SKM-1 treated with dmso at 0.1 percent for 144 hours (cell line): Measurements from ENCODE around the gene TIMP3.
"Not testable (repeated sequence)": the region's sequence is repeated elsewhere in the genome, so short reads cannot be mapped to it uniquely, and the experiment has no call there.

Source experiments
- DNase-seq: peaks from one replicate; lab custom pipeline; 2025; ENCODE audit not compliant: unreplicated experiment; lab: John Stamatoyannopoulos, UW

Gene TIMP3

DNA sequence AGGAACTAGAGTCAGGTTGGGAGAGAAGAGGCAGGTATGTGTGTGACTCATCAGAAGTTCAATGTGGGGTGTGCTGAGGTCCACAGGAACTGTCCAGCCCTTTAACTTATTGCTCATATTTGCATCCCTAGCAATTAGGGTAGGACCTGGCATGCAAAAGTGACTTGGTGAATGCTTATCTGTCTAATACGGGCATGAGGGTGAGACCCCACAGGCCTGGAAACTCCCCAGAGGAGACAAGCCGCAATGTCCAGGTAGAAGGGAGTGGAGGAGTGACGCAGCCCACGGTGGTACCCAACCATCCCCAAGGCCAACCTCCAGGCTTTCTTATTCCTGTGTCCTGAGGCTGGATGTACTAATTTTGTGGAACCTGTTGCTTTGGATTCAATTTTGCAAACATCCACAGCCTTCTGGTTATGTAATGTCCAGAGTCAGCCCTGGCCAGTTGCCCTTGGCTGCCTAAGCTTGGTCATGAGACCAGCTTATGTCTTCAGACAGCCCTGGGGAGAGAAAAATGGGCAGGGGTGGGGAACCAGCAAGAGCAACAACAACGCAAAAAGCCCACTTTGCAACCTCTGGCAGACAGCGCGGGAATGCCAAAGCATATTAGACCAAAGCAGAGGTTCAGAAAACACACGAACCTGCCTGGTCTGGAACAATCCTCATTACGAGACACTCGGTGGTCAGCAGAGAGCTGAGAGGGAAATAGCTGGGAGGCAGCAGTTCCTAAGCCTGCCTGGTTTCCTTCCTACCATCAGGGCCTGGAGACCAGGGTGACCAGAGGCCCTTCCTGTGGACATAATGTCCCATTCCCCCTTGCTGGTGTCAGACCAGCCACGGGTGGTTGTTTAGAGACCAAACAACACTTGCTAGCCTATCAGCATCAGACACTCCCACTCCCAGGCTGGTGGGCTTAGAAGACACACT is 49.3 kb downstream of the TIMP3 start:
- DNase-seq = no peak

DNA sequence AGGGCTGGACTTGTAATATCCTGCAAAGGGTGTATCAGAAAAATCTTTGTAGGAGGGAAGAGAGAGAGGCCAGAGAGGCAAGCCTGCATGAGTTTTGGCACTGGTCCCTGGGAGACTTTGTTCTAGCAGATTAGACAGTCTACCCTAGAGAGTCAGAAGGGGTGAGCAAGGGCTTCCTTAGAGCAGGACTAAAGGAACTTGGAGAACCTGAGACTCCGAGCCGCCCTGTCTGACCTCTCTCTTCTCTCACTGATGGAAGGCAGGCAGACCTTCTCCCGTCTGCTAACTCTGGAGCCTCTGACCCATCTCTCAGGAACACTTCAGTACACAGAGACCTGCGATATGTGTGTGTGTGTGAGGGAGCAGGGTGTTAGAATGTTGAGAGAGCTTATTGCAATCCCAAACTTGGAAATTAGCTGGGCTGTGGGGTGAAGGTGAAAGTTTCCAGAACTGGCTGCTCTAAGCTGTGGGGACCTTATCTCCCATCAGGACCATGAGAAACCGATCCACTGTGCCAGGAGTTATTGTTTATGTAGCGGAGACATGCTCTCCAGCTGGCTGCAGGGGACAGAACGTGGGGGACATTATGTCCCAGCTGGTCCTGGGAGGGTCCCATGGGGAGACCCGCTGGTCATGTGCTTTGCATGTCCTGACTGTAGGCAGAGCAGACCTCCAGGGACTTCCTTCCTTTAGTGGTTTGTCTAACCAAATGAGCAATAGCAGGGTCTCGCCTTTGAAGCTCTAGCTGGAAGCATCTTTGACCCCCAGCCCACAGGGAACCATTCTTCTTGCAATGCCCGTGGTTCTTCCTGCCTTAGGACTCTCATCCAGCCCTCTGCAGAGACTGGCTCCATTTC is 51.1 kb downstream of the TIMP3 start:
- DNase-seq = no peak

DNA sequence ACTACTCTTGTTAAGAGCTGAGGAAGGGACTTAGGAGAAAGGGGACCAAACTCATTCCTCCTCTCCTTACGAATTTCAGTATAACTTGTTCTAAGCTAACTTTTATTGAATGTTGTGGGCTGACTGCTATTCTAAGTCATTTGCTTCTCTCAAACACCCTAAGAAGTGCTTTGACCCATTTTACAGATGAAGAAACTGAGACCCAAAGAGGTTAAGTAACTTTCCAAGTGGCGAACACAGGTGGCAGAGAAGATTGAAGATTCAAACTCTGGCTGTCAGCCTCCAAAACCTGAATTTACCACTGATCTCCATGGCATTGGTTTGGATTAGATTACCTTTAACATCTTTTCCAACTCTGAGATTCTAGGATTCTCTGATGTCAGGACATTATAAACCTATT is 52.2 kb downstream of the TIMP3 start:
- no peak for DNase-seq

DNA sequence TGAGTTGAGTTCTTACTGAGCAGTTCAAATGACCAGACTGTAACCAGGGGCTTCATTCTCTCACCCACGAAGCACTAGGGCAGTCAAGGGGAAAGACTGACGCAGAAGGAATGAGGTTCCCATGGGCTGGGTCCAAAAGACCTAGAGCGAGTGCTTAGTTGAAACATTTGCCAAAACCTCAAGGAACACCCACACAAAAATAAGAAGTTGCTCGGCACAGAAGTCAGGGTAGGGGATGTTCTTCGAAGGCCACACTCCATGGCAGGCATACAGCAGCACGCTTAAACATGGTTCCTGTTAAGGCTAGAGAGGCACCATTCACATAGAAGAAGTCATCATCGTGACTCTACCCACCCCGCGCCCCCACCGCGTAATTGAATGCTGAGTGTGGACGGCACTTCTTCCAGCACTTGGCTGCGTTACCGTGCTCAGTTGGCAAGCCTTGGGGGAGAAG is 52.9 kb downstream of the TIMP3 start:
- DNase-seq = no peak

DNA sequence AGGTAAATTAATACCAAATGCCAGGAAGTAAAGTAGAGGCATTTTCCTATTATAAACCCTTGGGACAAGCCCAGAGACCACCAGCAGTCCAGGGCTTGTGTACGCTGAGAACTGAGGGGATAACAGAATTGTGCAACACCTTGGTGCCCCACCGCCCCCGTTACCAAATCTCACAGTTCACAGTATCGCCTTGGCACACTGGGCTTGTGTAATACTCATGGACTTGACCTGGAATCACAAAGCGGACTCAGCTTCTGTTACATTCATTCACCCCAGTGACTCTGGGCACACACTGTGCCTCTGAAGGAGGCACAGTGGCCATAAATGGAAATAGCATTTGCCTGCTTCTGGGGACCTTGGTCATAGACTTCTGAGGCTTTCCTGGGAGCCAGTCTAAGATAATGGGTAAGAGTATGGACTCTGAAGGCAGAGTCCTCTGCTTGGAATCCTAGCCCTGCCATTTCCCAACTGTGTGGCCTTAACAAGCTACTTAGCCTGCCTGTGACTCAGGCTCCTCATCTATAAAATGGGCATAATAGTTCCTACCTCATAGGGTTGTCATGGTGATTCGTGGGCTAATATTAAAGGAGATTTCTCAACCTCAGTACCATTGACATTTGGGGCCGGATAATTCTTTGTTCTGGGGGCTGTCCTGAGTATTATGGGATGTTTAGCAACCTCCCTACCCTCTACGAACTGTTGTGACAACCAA is 53.7 kb downstream of the TIMP3 start:
- no peak for DNase-seq

DNA sequence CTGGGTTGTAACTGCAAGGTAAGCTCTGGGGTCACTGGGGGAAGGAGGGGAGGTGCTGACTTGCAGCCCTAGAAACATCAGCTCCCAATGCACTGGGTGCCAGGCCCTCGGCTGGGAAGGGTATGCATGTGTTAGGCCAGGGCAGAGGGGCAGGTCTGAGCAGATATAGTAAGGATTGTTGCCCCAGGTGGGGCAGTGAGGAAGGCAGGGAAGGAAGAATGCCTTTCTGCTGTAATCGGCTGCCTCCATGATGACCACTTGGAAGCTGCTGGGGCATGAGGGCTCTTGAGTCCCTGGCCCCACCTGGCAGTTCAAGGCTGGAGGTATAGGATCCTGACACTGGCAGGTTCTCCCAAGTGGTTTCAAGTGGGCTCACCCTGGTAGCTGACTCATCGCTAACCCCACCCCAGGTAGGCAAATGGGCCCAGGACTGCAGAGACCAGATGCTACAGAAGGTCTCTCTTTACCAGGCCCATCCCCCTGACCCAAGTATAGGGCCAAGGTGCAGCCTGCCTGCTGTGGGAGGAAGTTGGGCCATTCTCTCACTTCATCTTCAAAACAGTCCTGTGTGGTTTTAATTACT is 56.7 kb downstream of the TIMP3 start:
- DNase-seq = no peak

DNA sequence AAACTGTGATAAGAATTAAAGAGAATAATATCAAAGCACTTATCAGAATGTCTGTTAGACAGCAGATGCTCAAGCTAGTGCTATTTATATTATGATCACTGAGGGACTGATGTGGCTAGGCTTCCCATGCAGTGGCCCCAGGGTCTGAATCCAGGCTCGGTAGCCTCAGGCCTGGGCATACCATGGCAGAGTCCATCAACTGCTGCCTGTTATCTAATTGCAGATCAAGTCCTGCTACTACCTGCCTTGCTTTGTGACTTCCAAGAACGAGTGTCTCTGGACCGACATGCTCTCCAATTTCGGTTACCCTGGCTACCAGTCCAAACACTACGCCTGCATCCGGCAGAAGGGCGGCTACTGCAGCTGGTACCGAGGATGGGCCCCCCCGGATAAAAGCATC is 57.5 kb downstream of the TIMP3 start:
- no peak for DNase-seq

DNA sequence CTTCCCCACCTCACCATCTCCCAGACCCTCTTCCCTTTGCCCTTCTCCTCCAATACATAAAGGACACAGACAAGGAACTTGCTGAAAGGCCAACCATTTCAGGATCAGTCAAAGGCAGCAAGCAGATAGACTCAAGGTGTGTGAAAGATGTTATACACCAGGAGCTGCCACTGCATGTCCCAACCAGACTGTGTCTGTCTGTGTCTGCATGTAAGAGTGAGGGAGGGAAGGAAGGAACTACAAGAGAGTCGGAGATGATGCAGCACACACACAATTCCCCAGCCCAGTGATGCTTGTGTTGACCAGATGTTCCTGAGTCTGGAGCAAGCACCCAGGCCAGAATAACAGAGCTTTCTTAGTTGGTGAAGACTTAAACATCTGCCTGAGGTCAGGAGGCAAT is 58.2 kb downstream of the TIMP3 start:
- no peak for DNase-seq

DNA sequence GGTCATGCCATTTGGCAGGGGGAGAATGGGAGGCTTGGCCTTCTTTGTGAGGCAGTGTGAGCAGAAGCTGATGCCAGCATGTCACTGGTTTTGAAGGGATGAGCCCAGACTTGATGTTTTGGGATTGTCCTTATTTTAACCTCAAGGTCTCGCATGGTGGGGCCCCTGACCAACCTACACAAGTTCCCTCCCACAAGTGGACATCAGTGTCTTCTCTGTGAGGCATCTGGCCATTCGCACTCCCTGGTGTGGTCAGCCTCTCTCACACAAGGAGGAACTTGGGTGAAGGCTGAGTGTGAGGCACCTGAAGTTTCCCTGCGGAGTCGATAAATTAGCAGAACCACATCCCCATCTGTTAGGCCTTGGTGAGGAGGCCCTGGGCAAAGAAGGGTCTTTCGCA is 59.8 kb downstream of the TIMP3 start:
- DNase-seq = no peak

DNA sequence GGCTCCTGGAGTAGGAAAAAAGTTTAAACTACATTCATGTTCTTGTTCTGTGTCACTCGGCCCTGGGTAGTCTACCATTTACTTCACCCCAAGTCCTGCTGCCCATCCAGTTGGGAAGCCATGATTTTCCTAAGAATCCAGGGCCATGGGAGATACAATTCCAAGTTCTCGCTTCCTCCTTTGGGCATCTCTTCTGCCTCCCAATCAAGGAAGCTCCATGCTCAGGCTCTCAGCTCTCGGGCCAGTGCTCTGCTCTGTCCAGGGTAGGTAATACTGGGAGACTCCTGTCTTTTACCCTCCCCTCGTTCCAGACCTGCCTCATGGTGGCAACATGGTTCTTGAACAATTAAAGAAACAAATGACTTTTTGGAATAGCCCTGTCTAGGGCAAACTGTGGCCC is 60.6 kb downstream of the TIMP3 start:
- DNase-seq = no peak

DNA sequence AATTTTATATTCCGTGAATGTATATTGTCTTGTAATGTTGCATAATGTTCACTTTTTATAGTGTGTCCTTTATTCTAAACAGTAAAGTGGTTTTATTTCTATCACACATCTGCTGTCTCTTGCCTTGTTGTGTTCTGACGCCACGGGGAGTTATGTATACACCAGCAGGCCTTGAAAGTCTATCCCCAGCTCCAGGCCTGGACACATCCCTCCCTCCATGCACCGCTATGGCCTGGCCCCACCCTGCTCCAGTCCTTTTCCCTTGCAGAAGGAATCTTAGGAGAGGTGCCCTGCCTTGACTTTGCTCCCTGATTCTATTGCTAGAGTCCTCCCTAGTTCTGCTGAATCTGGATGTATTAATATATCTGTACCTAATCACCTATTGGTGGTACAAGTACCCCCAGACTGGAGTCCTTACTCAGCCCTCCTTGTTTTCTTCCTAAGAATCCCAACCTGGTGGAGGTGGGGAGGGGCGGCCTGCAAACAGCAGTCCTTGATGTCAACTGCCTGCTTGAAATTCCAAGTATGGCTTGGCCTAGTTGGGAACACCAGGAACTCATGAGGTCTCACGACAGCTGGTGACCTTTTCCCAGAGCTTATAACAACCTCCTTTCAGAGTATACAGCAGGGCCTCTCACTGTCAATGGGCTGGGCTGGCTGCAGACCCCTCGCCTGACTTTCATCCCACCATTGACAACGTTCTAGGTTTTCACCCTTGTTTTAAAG is 61.6 kb downstream of the TIMP3 start:
- no peak for DNase-seq

DNA sequence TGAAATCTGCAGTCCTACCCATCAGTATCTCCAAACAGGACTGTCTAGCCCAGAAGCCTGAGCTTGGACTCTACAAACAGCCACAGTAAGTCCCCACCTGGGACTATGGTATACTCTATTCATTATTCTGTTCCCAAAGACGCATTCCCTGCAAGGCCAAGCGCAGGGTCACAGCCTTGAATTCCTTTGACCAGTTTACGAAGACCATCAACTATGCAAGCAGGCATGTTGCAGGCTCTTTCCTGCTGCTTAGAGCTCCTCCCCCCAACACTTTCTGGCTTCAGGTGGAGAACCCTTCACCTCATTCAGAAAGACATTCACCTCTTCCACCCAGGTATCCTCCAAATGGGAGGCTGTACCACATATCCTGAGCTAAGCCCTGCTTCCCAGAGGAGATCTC is 62.5 kb downstream of the TIMP3 start:
- no peak for DNase-seq

DNA sequence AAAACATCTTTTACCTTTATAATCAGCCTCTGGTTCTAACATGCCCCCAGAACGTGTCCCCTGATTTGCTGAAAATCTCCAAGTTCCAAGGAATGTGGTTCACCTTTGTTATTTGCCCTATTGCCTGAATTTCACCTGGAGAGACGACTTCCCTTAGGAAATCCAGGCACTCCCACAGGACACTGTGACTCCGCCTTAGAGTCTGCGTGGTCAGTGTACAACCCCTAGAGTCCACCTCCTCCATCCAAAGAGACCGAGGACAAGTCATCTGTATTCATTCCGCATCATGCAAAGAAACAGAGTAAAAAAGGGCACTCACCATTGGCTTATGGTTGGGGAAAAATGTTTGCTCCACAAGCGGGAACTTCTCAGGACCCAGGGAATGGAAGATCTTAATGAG is 63.1 kb downstream of the TIMP3 start:
- DNase-seq = no peak

DNA sequence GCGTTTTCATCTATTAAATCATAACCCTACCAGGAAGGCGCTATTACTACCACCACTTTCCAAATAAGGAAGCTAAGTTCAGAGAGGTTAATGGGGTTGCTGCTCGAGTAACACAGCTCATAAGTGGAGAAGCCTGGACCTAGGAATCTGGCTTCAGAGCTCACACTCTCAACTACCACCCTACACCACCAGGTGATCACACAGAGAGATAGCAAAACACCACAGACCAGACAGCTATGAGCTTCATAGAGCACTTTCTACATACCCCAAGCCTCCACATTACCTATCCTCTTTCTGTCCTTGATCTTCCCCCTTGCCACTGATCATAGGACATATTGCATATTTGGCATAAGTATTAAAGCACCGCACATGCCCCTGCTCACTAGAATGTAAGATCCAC is 65.4 kb downstream of the TIMP3 start:
- DNase-seq = no peak

DNA sequence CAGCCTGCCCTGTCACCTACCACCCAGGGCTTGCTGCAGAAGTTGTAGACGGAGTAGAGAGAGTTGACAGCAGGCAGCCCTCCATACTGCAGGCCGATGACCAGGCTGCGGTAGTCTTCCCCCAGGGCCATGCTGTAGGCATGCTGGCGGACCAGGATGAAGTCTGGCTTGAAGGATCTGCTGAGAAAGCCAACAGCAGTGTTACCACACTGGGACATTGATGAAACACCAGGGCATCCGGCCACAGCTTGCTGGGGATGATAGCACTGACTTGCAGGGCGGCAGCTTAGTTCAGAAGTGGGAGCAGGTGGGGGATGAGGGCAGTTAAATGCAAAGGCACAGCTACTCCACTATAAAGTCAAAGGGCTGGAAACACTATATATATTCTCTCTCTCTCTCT is 67.4 kb downstream of the TIMP3 start:
- no peak for DNase-seq

DNA sequence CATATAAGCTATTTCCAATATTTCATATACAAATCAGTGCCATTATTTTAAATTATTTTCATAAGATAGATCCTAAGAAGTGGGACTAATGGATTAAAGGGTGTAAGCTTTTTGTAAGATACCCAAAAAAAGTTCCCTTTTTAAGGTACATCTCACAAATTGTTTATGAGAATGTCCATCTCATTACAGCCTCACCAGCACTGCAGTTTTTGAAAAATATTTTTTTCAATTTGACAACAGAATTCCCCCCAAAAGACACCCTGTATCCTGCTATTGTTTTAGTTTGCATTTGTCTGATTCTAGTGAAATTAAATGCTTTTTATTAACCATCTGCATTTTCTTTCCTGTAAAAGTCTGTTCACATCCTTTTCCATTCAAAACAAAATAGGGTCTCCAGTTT is 69.0 kb downstream of the TIMP3 start:
- no peak for DNase-seq

DNA sequence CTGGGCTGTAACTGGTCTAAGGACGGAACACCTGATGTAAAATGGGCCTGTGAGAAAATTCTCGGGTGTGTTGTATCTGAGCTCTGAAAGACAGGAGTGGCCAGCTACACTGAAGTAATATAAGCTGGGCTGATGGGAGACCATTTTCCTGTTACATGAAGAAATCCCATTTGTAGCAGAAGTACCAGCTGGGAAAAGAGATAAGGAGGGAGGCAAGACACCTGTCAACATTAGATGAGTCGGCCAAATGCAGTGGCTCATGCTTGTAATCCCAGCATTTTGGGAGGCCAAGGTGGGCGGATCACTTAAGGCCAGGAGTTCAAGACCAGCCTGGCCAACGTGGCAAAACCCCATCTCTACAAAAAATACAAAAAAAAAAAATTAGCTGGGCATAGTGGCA is 72.1 kb downstream of the TIMP3 start:
- not testable (repeated sequence) for DNase-seq

DNA sequence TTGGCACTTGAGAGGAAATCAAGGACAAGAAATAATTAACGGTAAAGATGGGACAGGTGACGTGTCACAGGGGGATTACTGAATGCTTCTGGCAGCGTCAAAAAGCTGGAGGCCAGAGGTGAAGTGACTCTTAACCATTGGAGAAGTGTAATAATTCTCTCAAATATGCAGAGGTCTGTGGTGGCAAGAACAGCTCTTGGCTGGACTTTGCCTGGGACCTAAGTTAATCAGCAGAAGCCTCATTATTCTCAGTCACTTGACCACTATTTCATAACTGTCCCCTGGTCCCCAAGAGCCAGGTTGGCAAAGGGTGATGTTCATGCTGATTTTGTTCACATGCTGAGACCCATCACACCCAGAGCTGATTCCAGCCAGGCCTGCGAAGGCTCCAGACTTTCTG is 72.9 kb downstream of the TIMP3 start:
- DNase-seq = no peak

DNA sequence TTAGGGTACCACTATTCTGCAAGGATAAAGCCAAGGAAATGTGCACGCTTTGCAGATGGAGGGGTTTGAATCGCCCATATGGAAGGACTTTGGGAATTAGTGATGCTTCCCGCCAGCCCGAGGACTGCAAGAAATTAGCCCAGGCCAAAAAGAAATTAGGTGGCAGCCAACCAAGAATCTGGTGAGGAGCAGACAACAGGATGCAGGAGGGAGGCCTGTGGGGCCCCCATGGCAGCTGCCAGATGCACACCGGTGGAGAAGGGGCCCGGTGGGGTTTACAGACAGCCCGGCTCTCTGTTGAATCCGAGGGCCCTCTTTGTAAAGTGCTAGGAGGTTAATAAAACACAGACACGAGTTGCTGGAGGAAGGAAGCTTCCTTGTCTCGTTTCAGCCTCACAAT is 73.5 kb downstream of the TIMP3 start:
- no peak for DNase-seq

DNA sequence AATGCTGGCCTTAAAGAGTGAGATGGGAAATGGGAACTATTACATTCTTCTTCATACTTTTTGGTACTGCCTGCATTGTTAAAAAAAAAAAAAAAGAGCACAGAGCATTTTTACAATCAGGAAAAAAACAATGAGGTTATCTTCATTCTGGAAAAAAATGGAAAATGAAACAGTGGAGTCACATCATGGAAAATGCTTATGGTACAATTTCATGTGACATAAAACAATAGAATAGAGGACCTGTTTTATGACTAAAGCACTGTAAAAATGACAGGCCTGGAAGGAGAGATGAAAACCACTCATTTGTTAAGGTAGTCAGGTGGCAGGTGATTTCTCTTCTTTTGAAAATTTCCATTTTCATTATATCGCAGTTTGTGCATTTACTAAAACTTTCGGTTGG is 75.0 kb downstream of the TIMP3 start:
- DNase-seq = no peak
